Trophoblast cell (in vitro differentiated cells and primary cell): Measurements from ENCODE around the gene DUSP8.
A peak's percentile ranks its signal among the peaks of the same experiment; 100 is the strongest.

Experiments
- DNase-seq, 2 donors: peaks; one replicate each; pipeline ENCODE4 v3.0.0-alpha.2; 2016
- H2AFZ ChIP-seq: 2 replicates; pipeline ENCODE4 v1.6.1; 2013; ENCODE audit warnings: low read length, moderate library complexity, mild to moderate bottlenecking; ENCODE audit not compliant: insufficient read depth, poor library complexity
- H2AK5ac ChIP-seq: 2 replicates; pipeline ENCODE4 v1.6.1; 2013; ENCODE audit warnings: mild to moderate bottlenecking, low read length
- H2BK120ac ChIP-seq: 2 replicates; pipeline ENCODE4 v1.6.1; 2013; ENCODE audit warnings: low read length, mild to moderate bottlenecking, moderate library complexity; ENCODE audit not compliant: insufficient read depth, poor library complexity
- H2BK12ac ChIP-seq: 2 replicates; pipeline ENCODE4 v1.6.1; 2013; ENCODE audit warnings: mild to moderate bottlenecking, low read length, moderate library complexity
- H2BK5ac ChIP-seq: 2 replicates; pipeline ENCODE4 v1.6.1; 2013; ENCODE audit warnings: low read length, low read depth, moderate library complexity, mild to moderate bottlenecking; ENCODE audit not compliant: poor library complexity
- H3K14ac ChIP-seq: 2 replicates; pipeline ENCODE4 v1.6.1; 2013; ENCODE audit warnings: mild to moderate bottlenecking, low read length
- H3K18ac ChIP-seq: 2 replicates; pipeline ENCODE4 v1.6.1; 2013; ENCODE audit warnings: mild to moderate bottlenecking, low read length
- H3K23ac ChIP-seq: 2 replicates; pipeline ENCODE4 v1.6.1; 2013; ENCODE audit warnings: low read length
- H3K27ac ChIP-seq: 2 replicates; pipeline ENCODE4 v1.5.1; 2013; ENCODE audit warnings: low read depth, mild to moderate bottlenecking, inconsistent platforms, low read length, moderate library complexity
- H3K27me3 ChIP-seq: 2 replicates; pipeline ENCODE4 v1.6.1; 2013; ENCODE audit warnings: inconsistent platforms, mild to moderate bottlenecking, low read length, moderate library complexity; ENCODE audit not compliant: insufficient read depth
- H3K36me3 ChIP-seq, 2 experiments: 1 replicate in 1 of 2; 2 replicates in 1 of 2; pipeline ENCODE4 v1.6.1; 2013; ENCODE audit warnings: low read length in 2 of 2, mild to moderate bottlenecking in 2 of 2, moderate library complexity in 1 of 2; ENCODE audit not compliant: insufficient read depth in 2 of 2, control insufficient read depth in 1 of 2
- H3K4ac ChIP-seq: 2 replicates; pipeline ENCODE4 v1.6.1; 2013; ENCODE audit warnings: low read depth, mild to moderate bottlenecking, low read length, moderate library complexity
- H3K4me1 ChIP-seq, 2 experiments: 1 replicate in 1 of 2; 2 replicates in 1 of 2; pipeline ENCODE4 v1.6.1; 2013; ENCODE audit warnings: low read length in 2 of 2, mild to moderate bottlenecking in 2 of 2, moderate library complexity in 1 of 2; ENCODE audit not compliant: insufficient read depth in 2 of 2, control insufficient read depth in 1 of 2
- H3K4me2 ChIP-seq: 2 replicates; pipeline ENCODE4 v1.6.1; 2013; ENCODE audit warnings: inconsistent platforms, mild to moderate bottlenecking, low read length, moderate library complexity
- H3K4me3 ChIP-seq: 2 replicates; pipeline ENCODE4 v1.5.1; 2013; ENCODE audit warnings: mild to moderate bottlenecking, low read depth, low read length, inconsistent platforms
- H3K79me1 ChIP-seq: one replicate; pipeline ENCODE4 v1.6.1; 2013; ENCODE audit warnings: low read length
- H3K79me2 ChIP-seq: 2 replicates; pipeline ENCODE4 v1.6.1; 2013; ENCODE audit warnings: low read length, mild to moderate bottlenecking; ENCODE audit not compliant: control insufficient read depth, insufficient read depth, poor library complexity
- H3K9ac ChIP-seq: 2 replicates; pipeline ENCODE4 v1.6.1; 2013; ENCODE audit warnings: mild to moderate bottlenecking, low read length
- H3K9me3 ChIP-seq: 2 replicates; pipeline ENCODE4 v1.6.1; 2013; ENCODE audit warnings: low read depth, mild to moderate bottlenecking, control low read depth, inconsistent platforms, low read length; ENCODE audit not compliant: insufficient read depth
- H4K12ac ChIP-seq: 2 replicates; pipeline ENCODE4 v1.6.1; 2013; ENCODE audit warnings: low read depth, mild to moderate bottlenecking, low read length, moderate library complexity
- H4K8ac ChIP-seq: 2 replicates; pipeline ENCODE4 v1.6.1; 2013; ENCODE audit warnings: low read depth, mild to moderate bottlenecking, low read length, moderate library complexity
- H4K91ac ChIP-seq: one replicate; pipeline ENCODE4 v1.6.1; 2013; ENCODE audit warnings: low read depth, mild to moderate bottlenecking, low read length, moderate library complexity
- WGBS: extraction: QIAGEN DNeasy Blood & Tissue Kit; methylation state at CpG from one replicate; pipeline ENCODE4 v1.1.7; 2013; ENCODE audit warnings: missing lambda C conversion rate; ENCODE audit not compliant: insufficient read length, insufficient coverage; ENCODE audit errors: extremely low coverage; 5-methylcytosine and 5-hydroxymethylcytosine counted together

The DUSP8 gene

DNA sequence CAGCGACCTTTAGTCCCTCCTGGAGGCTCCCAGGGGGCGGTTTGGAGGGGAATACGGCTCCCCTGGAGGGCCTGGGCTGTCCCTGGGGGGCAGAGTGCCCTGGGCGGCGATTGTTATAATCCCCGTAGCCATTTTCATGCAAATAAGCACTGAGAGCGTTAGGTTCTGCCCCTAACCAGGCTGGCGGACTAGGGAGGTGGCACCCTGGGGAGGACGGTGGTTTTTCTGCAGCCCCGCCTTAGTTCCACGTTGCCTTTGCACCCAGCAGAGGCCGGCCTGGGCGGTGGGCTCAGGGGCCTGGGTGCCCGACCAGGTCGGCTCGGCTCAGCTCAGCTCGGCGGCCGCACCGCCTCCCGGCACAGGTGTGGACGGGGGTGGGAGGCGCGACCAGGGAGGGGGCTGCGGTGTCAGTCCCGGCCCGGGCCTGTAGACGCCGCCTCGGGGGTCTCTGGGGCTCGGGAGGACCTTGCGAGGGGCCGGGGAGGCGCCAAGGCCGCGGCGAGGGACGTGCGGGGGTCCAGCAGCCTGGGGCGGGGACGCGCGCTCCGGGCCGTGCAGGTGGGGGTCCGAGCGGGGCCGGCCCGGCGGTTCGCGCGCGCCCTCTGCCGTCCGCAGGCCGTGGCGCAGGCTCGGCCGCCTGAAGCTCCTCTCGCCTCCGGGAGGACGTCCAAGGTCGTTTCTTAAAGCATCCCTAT lies 2.3 kb upstream of the DUSP8 start:
- Histone ChIP-seq H3K4me2 (peak overlapping the region; percentile 91), H3K14ac (no peak overlapping the region), H3K27ac (no peak overlapping the region), H2AK5ac (no peak overlapping the region), H2BK120ac (no peak overlapping the region), H3K79me2 (peaks cover 9% of the 10 kb centered on the region), H3K4me1 (peaks cover 8 to 19% of the 10 kb centered on the region in 2 experiments), H2BK12ac (no peak overlapping the region), H4K12ac (no peak overlapping the region), H3K4ac (no peak overlapping the region), H4K8ac (no peak overlapping the region), H3K9ac (no peak overlapping the region), H3K9me3 (peaks cover 4% of the 10 kb centered on the region), H3K23ac (no peak overlapping the region), H3K79me1 (peaks cover 11% of the 10 kb centered on the region), H3K27me3 (peaks cover 19% of the 10 kb centered on the region), H4K91ac (no peak overlapping the region), H2BK5ac (no peak overlapping the region), H2AFZ (no peak overlapping the region), H3K36me3 (peaks cover 1 to 3% of the 10 kb centered on the region in 2 experiments), H3K4me3 (peak overlapping the region; percentile 61), H3K18ac (no peak overlapping the region)
- DNase-seq, result peak in 1 of 2 donors; percentile 56
- WGBS, result no CpG with 5 or more reads among the region's 64 CpGs

DNA sequence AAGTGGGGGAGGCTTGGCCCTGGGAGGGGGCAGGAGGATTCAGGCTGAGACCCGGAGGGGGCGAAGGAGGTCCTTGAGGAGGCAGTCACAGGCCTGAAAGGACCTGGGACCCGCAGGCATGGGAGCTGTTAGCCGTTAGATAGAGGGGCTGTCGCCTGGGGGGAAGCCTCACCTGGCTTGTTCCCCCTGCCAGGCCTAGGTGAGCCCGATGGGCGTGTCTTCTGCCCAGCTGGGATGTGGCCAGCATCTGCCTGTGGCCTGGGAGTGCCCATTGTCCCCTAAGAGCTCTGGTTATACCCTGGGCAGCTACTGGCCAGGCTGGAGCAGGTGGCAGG lies 1.8 kb upstream of the DUSP8 start:
- H3K4me1 ChIP-seq, result peaks cover 8 to 19% of the 10 kb centered on the region in 2 experiments
- H3K36me3 ChIP-seq, result peaks cover 3 to 5% of the 10 kb centered on the region in 2 experiments
- WGBS, result no CpG with 5 or more reads among the region's 7 CpGs
- H4K12ac ChIP-seq, result no peak overlapping the region
- H3K9ac ChIP-seq, result no peak overlapping the region
- DNase-seq, result no peak
- no peak overlapping the region for H3K27ac ChIP-seq
- no peak overlapping the region for H2AK5ac ChIP-seq
- no peak overlapping the region for H4K8ac ChIP-seq
- H3K79me2 ChIP-seq, result peaks cover 9% of the 10 kb centered on the region
- no peak overlapping the region for H3K14ac ChIP-seq
- no peak overlapping the region for H3K4ac ChIP-seq
- H3K18ac ChIP-seq, result no peak overlapping the region
- no peak overlapping the region for H2BK12ac ChIP-seq
- H3K4me2 ChIP-seq, result peak overlapping the region; percentile 91
- no peak overlapping the region for H2BK120ac ChIP-seq
- H3K4me3 ChIP-seq, result peak overlapping the region; percentile 62
- no peak overlapping the region for H2BK5ac ChIP-seq
- H4K91ac ChIP-seq, result no peak overlapping the region
- peaks cover 19% of the 10 kb centered on the region for H3K27me3 ChIP-seq
- H3K79me1 ChIP-seq, result peaks cover 11% of the 10 kb centered on the region
- peaks cover 4% of the 10 kb centered on the region for H3K9me3 ChIP-seq
- H2AFZ ChIP-seq, result no peak overlapping the region
- no peak overlapping the region for H3K23ac ChIP-seq

DNA sequence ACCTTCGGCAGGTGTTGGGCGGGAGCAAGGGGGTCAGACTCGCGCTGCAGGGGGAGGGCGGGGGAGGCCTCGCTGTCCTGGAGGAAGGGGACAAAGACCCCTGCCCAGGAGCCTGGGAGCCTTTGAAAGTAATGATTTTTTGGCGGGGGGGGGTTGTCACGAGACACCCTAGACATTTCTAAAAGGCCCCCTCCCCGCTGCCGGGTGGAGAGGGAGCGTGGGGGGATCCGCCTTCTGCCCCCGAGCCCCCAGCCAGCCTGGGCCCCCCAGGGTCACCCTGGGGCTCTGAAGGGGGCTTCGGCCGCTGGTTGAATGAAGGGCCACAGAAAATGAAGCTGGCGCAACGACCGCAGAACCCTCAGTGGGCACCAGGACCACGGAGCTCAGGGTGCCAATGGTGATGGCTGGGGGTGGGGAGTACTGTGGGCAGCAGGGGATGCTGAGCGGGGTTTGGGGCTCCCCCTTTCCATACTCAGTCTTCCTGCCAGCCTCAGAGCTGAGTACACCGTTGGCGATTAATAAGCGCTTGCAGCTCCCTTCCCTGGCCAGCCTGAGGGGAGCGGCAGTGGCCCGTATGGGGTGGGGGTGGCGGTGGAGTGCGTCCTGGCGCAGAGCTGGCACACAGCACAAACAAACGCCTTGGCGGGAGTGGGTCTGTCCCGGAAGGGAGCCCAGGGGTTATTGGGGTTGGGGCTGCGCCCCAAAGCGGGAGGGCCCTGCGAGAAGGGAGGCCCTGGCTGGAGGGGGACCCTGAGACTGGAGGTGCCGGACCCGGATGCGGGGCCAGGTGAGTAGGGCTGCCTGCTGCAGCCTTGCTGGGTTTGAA lies 1.2 kb upstream of the DUSP8 start:
- H2BK5ac ChIP-seq, result no peak overlapping the region
- H2AK5ac ChIP-seq, result no peak overlapping the region
- H2AFZ ChIP-seq, result no peak overlapping the region
- no CpG with 5 or more reads among the region's 37 CpGs for WGBS
- no peak for DNase-seq
- peak overlapping the region; percentile 81 for H4K91ac ChIP-seq
- H3K23ac ChIP-seq, result no peak overlapping the region
- peaks cover 9% of the 10 kb centered on the region for H3K79me2 ChIP-seq
- peaks cover 19% of the 10 kb centered on the region for H3K27me3 ChIP-seq
- H3K36me3 ChIP-seq, result peaks cover 3 to 5% of the 10 kb centered on the region in 2 experiments
- no peak overlapping the region for H3K4ac ChIP-seq
- no peak overlapping the region for H3K9ac ChIP-seq
- peak overlapping the region; percentile 91 for H3K4me2 ChIP-seq
- no peak overlapping the region for H2BK120ac ChIP-seq
- no peak overlapping the region for H3K27ac ChIP-seq
- no peak overlapping the region for H4K8ac ChIP-seq
- H3K14ac ChIP-seq, result no peak overlapping the region
- H4K12ac ChIP-seq, result no peak overlapping the region
- peaks cover under 1% of the 10 kb centered on the region for H3K9me3 ChIP-seq
- H3K4me3 ChIP-seq, result peak overlapping the region; percentile 76
- peaks cover 11% of the 10 kb centered on the region for H3K79me1 ChIP-seq
- no peak overlapping the region for H2BK12ac ChIP-seq
- H3K18ac ChIP-seq, result no peak overlapping the region
- H3K4me1 ChIP-seq, result peaks cover 8 to 19% of the 10 kb centered on the region in 2 experiments

DNA sequence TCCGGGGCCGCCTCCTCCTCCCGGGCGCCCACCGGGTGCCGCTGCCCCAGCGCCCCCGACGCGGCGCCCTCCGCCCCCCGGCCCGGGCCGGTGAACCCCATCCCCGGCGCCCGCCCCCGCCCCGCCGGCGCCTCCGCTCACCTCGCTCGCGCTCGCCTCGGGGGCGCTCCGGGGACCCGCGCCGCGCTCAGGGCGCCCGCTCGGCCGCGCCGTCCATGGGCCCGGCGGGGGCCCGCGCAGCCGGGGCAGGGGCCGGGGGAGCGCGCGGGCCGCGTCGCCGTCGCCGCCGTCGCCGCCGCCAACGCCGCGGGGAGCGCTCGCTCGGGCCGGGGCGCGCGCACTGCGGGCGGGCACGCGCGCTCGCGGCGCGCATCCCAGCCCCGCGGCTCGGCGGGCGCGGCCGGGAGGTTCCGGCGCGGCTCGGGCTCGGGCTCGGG lies 293 bp downstream of the DUSP8 start:
- Histone ChIP-seq H3K18ac (peak overlapping the region; percentile 80), H3K4me1 (peaks cover 8 to 19% of the 10 kb centered on the region in 2 experiments), H3K14ac (peak overlapping the region; percentile 57), H2AFZ (peak overlapping the region; percentile 30), H2BK12ac (no peak overlapping the region), H4K8ac (peak overlapping the region; percentile 55), H4K91ac (peak overlapping the region; percentile 84), H2BK120ac (no peak overlapping the region), H3K27ac (no peak overlapping the region), H3K36me3 (peaks cover 3 to 5% of the 10 kb centered on the region in 2 experiments), H2BK5ac (no peak overlapping the region), H3K27me3 (peaks cover 19% of the 10 kb centered on the region), H3K23ac (no peak overlapping the region), H3K9me3 (no peaks in the 10 kb centered on the region), H3K79me2 (peaks cover 9% of the 10 kb centered on the region), H3K4ac (no peak overlapping the region), H3K4me3 (peak overlapping the region; percentile 78), H2AK5ac (no peak overlapping the region), H4K12ac (no peak overlapping the region), H3K9ac (no peak overlapping the region), H3K79me1 (peaks cover 11% of the 10 kb centered on the region), H3K4me2 (peak overlapping the region; percentile 68)
- no peak for DNase-seq
- no CpG with 5 or more reads among the region's 91 CpGs for WGBS
